HepG2 (cell line): ENCODE results near the gene PHF5A. TPM values are rescaled to one million over a fixed set of nuclear protein-coding genes. Genes with fewer than 3 reads are reported as not detected.

Source experiments
- ATAC-seq: fragments of 200-7000 bp; cut with Tn5 transposase; 3 replicates; pipeline ENCODE4 v1.9.1; 2020; ENCODE audit warnings: mild to moderate bottlenecking, moderate library complexity
- BruUV-seq: library from RNA; stranded (reverse); fragments of 400-500 nt; replicated peaks from 2 replicates; lab custom pipeline; 2021; lab: Mats Ljungman, UMichigan
- CTCF ChIA-PET: fragments of 300-600 bp; formaldehyde crosslinking; extraction: SDS; loops from one replicate; lab custom pipeline; 2021; ENCODE audit warnings: low total read pairs, inconsistent platforms, low intra/inter-chr PET ratio; lab: Yijun Ruan, JAX
- POLR2A ChIA-PET: fragments of 350-600 bp; sonication (Branson Sonifier 250); formaldehyde crosslinking; loops from one replicate; lab custom pipeline; 2020; ENCODE audit warnings: antibody characterized with exemption, inconsistent platforms; lab: Yijun Ruan, JAX
- DNase-seq: peaks from one replicate; pipeline ENCODE4 v3.0.0-alpha.2; 2015; ENCODE audit warnings: low spot score
- FAIRE-seq: peaks from 3 replicates; lab custom pipeline; 2011; peaks lifted over from hg19 to GRCh38; lab: Jason Lieb, UNC
- H2AFZ ChIP-seq: one replicate; pipeline ENCODE4 v1.6.1; 2011; ENCODE audit warnings: low read length, inconsistent platforms
- H3K27ac ChIP-seq: fragments of 300-600 bp; 3 replicates; pipeline ENCODE4 v1.8.0; 2011; ENCODE audit warnings: mixed run types, mild to moderate bottlenecking, mixed read lengths, low read length, inconsistent platforms; ENCODE audit not compliant: insufficient read depth; ENCODE audit errors: extremely low read length
- H3K27me3 ChIP-seq, 2 experiments: fragments of 200-600 bp in 1 of 2; 2 replicates in 1 of 2; 3 replicates in 1 of 2; pipeline versions ENCODE4 v1.6.0 to v1.8.0; 2011; ENCODE audit warnings: low read length in 2 of 2, mild to moderate bottlenecking in 2 of 2, moderate library complexity in 2 of 2, inconsistent platforms in 1 of 2; ENCODE audit not compliant: insufficient read depth in 2 of 2, control insufficient read depth in 1 of 2
- H3K36me3 ChIP-seq, 2 experiments: fragments of 200-600 bp in 1 of 2; replicated peaks in 1 of 2; 2 replicates in 1 of 2; 3 replicates in 1 of 2; pipeline versions ENCODE4 v1.5.1 to v1.8.0; 2011; ENCODE audit warnings: low read length in 2 of 2, inconsistent platforms in 1 of 2; ENCODE audit not compliant: insufficient read depth in 2 of 2, control insufficient read depth in 1 of 2
- H3K4me1 ChIP-seq: 2 replicates; pipeline ENCODE4 v1.5.1; 2012; ENCODE audit warnings: low read length, inconsistent platforms; ENCODE audit not compliant: insufficient read depth
- H3K4me2 ChIP-seq: 2 replicates; pipeline ENCODE4 v1.6.0; 2011; ENCODE audit warnings: low read depth, low read length, inconsistent platforms
- H3K4me3 ChIP-seq, 3 experiments: fragments of 200-600 bp in 1 of 3; sonication (generic), shearing (Covaris generic) in 1 of 3; replicated peaks in 1 of 3; 2 replicates each; pipeline ENCODE4 v1.5.1; 2011 to 2016; ENCODE audit warnings: low read length in 3 of 3, inconsistent platforms in 2 of 3, low read depth in 2 of 3, mild to moderate bottlenecking in 2 of 3, control low read depth in 1 of 3, mixed read lengths in 1 of 3; ENCODE audit not compliant: insufficient read depth in 1 of 3
- H3K79me2 ChIP-seq: one replicate; pipeline ENCODE4 v1.6.1; 2011; ENCODE audit warnings: low read length, inconsistent platforms; ENCODE audit not compliant: insufficient read depth
- H3K9ac ChIP-seq: 2 replicates; pipeline ENCODE4 v1.6.0; 2011; ENCODE audit warnings: mild to moderate bottlenecking, low read depth, low read length, inconsistent platforms; ENCODE audit not compliant: insufficient read depth
- H3K9me3 ChIP-seq: 2 replicates; pipeline ENCODE4 v1.5.1; 2012; ENCODE audit warnings: mild to moderate bottlenecking, low read length
- H4K20me1 ChIP-seq: 2 replicates; pipeline ENCODE4 v1.6.0; 2011; ENCODE audit warnings: inconsistent platforms, mild to moderate bottlenecking, low read length, moderate library complexity; ENCODE audit not compliant: insufficient read depth
- ADNP ChIP-seq: sonication (generic); formaldehyde crosslinking; IDR thresholded peaks from 2 replicates; pipeline ENCODE4 v1.4.0; 2020; ENCODE audit warnings: missing genetic modification reagents
- FOXJ3 ChIP-seq: sonication (generic); formaldehyde crosslinking; IDR thresholded peaks from 2 replicates; pipeline ENCODE4 v1.4.0; 2020; ENCODE audit warnings: missing genetic modification reagents, mild to moderate bottlenecking, borderline replicate concordance
- HOXA5 ChIP-seq: sonication (generic); formaldehyde crosslinking; IDR thresholded peaks from 2 replicates; pipeline ENCODE4 v1.4.0; 2020; ENCODE audit warnings: missing genetic modification reagents
- KAT2B ChIP-seq: fragments of 150-350 bp; IDR thresholded peaks from 2 replicates; pipeline ENCODE4 v1.6.1; 2014; ENCODE audit warnings: low read depth, low read length, borderline replicate concordance
- RCOR2 ChIP-seq: IDR thresholded peaks from 2 replicates; pipeline ENCODE4 v1.6.1; 2016; ENCODE audit warnings: missing biosample characterization, missing genetic modification reagents
- RELA ChIP-seq: sonication (generic); formaldehyde crosslinking; IDR thresholded peaks from 2 replicates; pipeline ENCODE4 v1.4.0; 2020; ENCODE audit warnings: missing genetic modification reagents
- SIN3B ChIP-seq: fragments of 150-350 bp; IDR thresholded peaks from 2 replicates; pipeline ENCODE4 v1.6.1; 2014; ENCODE audit warnings: low read length
- ZFP36 ChIP-seq: fragments of 150-350 bp; IDR thresholded peaks from 2 replicates; pipeline ENCODE4 v1.6.1; 2018; ENCODE audit warnings: borderline replicate concordance, low read length, low read depth; ENCODE audit not compliant: partially characterized antibody
- ZMYM3 ChIP-seq: sonication (generic); formaldehyde crosslinking; IDR thresholded peaks from 2 replicates; pipeline ENCODE4 v1.5.1; 2020; ENCODE audit warnings: mild to moderate bottlenecking, missing genetic modification reagents
- ZNF530 ChIP-seq: sonication (generic); formaldehyde crosslinking; IDR thresholded peaks from 2 replicates; pipeline ENCODE4 v1.5.0; 2020; ENCODE audit warnings: low read depth, mild to moderate bottlenecking, missing genetic modification reagents
- ZNF629 ChIP-seq: sonication (generic); formaldehyde crosslinking; conservative IDR thresholded peaks from 2 replicates; pipeline ENCODE4 v1.5.0; 2020; ENCODE audit warnings: missing genetic modification reagents
- ZNF816 ChIP-seq: sonication (generic); formaldehyde crosslinking; IDR thresholded peaks from 2 replicates; pipeline ENCODE4 v1.8.0; 2022; ENCODE audit warnings: missing genetic modification reagents, mild to moderate bottlenecking, borderline replicate concordance
- ZSCAN25 ChIP-seq: sonication (generic); formaldehyde crosslinking; IDR thresholded peaks from 2 replicates; pipeline ENCODE4 v1.8.0; 2022; ENCODE audit warnings: mild to moderate bottlenecking, missing genetic modification reagents
- WGBS: methylation state at CpG from one replicate; pipeline ENCODE4 v1.1.6; 2017; ENCODE audit warnings: low lambda C conversion rate; 5-methylcytosine and 5-hydroxymethylcytosine counted together
- in situ Hi-C: cut with HindIII; loops from 2 replicates; pipeline ENCODE4 v1.10.0; 2017; ENCODE audit warnings: low pct_unique_long_range_greater_than_20kb; ENCODE audit not compliant: extremely low pct_ligation_motif_present
- intact Hi-C: fragments of 100-400 bp; cut with micrococcal nuclease; formaldehyde crosslinking; loops from one replicate; pipeline ENCODE4 v1.10.0; 2022; ENCODE audit not compliant: unreplicated experiment
- polyA plus RNA-seq, 8 experiments: library from polyadenylated mRNA; depleted of rRNA in 3 of 8; stranded (reverse) in 7 of 8; unstranded in 1 of 8; fragments of >200 nt; fragmentation: Illumina TruSeq in 4 of 8; extraction: Trizol in 4 of 8; gene quantifications; 2 replicates each; pipeline versions ENCODE4 v1.2.1 to v1.2.3, GENCODE V29; 2011 to 2016; ENCODE audit warnings: low read depth in 4 of 8, missing spikeins in 1 of 8, mixed read lengths in 1 of 8; ENCODE audit not compliant: insufficient read depth in 1 of 8
- total RNA-seq, 5 experiments: library from RNA; depleted of rRNA; stranded (reverse); fragments of >200 nt; fragmentation: Illumina TruSeq; extraction: Trizol; gene quantifications; 2 replicates each; pipeline ENCODE4 v1.2.3, GENCODE V29; 2016; ENCODE audit warnings: low read depth in 1 of 5
- TF ChIP-seq, protein P1 (sequence below): sonication (generic); formaldehyde crosslinking; IDR thresholded peaks from 2 replicates; pipeline ENCODE4 v1.4.0; 2020; ENCODE audit warnings: missing genetic modification reagents, borderline replicate concordance
- TF ChIP-seq, protein P2 (sequence below): sonication (generic); formaldehyde crosslinking; IDR thresholded peaks from 2 replicates; pipeline ENCODE4 v1.5.1; 2020; ENCODE audit warnings: mild to moderate bottlenecking, missing genetic modification reagents, moderate library complexity
- TF ChIP-seq, protein P3 (sequence below): sonication (generic); formaldehyde crosslinking; conservative IDR thresholded peaks from 2 replicates; pipeline ENCODE4 v1.8.0; 2022; ENCODE audit warnings: mild to moderate bottlenecking, moderate library complexity, missing genetic modification reagents

Gene PHF5A
- total and polyA plus RNA-seq, 2 of the 13 experiments (the other 11 are each of a cell fraction or from before 2014, with no cell fraction given): 56.6 to 105 TPM

DNA sequence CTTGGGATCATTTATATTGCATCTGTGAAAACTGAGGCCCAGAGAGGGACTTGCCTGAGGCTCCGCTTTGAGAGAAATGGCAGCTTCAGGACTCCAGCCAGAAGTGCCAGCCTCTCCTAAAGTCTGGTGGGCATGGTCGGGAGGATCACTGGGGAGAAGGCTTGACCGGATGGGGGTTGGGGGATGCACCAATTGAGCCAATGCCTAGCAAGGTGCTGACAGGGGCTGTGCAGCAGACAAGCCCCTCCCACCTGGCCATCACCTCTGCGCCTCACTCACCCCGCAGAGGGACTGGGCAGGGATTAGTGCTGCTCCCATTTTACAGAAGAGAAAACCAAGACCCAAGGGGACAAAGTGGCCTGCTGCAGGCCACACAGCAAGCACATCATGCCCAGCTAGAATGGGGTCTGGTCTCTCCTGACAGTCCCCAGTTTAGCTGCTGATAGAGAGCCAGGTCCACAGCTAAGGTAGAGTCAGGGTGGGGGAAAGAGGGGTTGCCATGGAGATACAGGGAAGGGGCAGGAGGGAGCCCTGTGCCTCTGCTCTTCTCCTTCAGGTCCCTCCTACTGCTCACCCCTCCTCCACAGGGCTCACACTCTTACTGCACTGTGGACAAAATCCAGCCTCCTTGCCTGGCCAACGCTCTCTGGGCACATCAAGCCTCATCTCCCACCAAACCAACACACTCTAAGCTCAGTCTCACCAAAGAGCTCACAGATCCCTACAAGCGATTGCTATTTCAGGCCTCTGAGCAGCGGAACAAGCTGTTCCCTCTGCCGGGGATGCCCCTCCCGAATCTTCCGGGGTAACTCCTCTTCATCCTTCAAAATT, 57.3 kb downstream of the PHF5A start:
- no peak overlapping the region for H2AFZ ChIP-seq
- CTCF ChIA-PET: no interaction called here
- BruUV-seq: no TSS peak
- no peaks in the 10 kb centered on the region for H4K20me1 ChIP-seq
- WGBS: 51% methylated on average over 10 of the region's 11 CpGs
- H3K27me3 ChIP-seq: peaks cover 0 to 1% of the 10 kb centered on the region in 2 experiments; a peak in 2 of 5 replicates
- no peak overlapping the region; a peak in 1 of 6 replicates for H3K4me3 ChIP-seq
- no peaks in the 10 kb centered on the region for H3K36me3 ChIP-seq
- FAIRE-seq: no peak
- no peaks in the 10 kb centered on the region for H3K9me3 ChIP-seq
- POLR2A ChIA-PET: interaction anchor here (0.9 to 2.4 kb wide), 7 partner anchors 13 to 57 kb away, joined by 3 to 18 read pairs (median 4); partner anchors contain the start of genes ACO2, PHF5A, TEF and TOB2
- in situ Hi-C loops (no loop called here), intact Hi-C loops (no loop called here)
- H3K9ac ChIP-seq: no peak overlapping the region
- H3K79me2 ChIP-seq: peaks cover 14% of the 10 kb centered on the region
- peaks cover 63% of the 10 kb centered on the region for H3K4me1 ChIP-seq
- no peak for DNase-seq
- peak overlapping the region; percentile 14; the same call in 1 of the 2 replicates for H3K4me2 ChIP-seq
- ATAC-seq: no peak; the same call in 2 of the 3 replicates
- H3K27ac ChIP-seq: no peak overlapping the region
- TF ChIP-seq ZSCAN25 (peak; percentile 48; the same call in 1 of the 2 replicates), ZFP36 (no peak), SIN3B (no peak), HOXA5 (CRISPR knock-in tag) (no peak), ZMYM3 (CRISPR knock-in tag) (peak; percentile 72), ZNF530 (no peak), ZNF629 (CRISPR knock-in tag) (peak; percentile 91), KAT2B (no peak), RCOR2 (CRISPR knock-in tag) (0 out of 2 replicates have a peak, but pooled peaks have one; percentile 22), RELA (CRISPR knock-in tag) (no peak), ADNP (no peak), FOXJ3 (no peak), ZNF816 (no peak)
- TF ChIP-seq, protein P1, sequence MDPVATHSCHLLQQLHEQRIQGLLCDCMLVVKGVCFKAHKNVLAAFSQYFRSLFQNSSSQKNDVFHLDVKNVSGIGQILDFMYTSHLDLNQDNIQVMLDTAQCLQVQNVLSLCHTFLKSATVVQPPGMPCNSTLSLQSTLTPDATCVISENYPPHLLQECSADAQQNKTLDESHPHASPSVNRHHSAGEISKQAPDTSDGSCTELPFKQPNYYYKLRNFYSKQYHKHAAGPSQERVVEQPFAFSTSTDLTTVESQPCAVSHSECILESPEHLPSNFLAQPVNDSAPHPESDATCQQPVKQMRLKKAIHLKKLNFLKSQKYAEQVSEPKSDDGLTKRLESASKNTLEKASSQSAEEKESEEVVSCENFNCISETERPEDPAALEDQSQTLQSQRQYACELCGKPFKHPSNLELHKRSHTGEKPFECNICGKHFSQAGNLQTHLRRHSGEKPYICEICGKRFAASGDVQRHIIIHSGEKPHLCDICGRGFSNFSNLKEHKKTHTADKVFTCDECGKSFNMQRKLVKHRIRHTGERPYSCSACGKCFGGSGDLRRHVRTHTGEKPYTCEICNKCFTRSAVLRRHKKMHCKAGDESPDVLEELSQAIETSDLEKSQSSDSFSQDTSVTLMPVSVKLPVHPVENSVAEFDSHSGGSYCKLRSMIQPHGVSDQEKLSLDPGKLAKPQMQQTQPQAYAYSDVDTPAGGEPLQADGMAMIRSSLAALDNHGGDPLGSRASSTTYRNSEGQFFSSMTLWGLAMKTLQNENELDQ (CRISPR knock-in tag): no peak
- TF ChIP-seq, protein P2, sequence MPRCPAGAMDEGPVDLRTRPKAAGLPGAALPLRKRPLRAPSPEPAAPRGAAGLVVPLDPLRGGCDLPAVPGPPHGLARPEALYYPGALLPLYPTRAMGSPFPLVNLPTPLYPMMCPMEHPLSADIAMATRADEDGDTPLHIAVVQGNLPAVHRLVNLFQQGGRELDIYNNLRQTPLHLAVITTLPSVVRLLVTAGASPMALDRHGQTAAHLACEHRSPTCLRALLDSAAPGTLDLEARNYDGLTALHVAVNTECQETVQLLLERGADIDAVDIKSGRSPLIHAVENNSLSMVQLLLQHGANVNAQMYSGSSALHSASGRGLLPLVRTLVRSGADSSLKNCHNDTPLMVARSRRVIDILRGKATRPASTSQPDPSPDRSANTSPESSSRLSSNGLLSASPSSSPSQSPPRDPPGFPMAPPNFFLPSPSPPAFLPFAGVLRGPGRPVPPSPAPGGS: no peak
- TF ChIP-seq, protein P3, sequence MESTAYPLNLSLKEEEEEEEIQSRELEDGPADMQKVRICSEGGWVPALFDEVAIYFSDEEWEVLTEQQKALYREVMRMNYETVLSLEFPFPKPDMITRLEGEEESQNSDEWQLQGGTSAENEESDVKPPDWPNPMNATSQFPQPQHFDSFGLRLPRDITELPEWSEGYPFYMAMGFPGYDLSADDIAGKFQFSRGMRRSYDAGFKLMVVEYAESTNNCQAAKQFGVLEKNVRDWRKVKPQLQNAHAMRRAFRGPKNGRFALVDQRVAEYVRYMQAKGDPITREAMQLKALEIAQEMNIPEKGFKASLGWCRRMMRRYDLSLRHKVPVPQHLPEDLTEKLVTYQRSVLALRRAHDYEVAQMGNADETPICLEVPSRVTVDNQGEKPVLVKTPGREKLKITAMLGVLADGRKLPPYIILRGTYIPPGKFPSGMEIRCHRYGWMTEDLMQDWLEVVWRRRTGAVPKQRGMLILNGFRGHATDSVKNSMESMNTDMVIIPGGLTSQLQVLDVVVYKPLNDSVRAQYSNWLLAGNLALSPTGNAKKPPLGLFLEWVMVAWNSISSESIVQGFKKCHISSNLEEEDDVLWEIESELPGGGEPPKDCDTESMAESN: no peak
